ENCODE measurements around the gene IP6K3. TPM values are rescaled to one million over a fixed set of nuclear protein-coding genes. Genes with fewer than 3 reads are reported as not detected.
A peak's percentile ranks its signal among the peaks of the same experiment; 100 is the strongest.

The IP6K3 gene
- total and polyA plus RNA-seq, 4 experiments from 2014 or later, result not detected

DNA sequence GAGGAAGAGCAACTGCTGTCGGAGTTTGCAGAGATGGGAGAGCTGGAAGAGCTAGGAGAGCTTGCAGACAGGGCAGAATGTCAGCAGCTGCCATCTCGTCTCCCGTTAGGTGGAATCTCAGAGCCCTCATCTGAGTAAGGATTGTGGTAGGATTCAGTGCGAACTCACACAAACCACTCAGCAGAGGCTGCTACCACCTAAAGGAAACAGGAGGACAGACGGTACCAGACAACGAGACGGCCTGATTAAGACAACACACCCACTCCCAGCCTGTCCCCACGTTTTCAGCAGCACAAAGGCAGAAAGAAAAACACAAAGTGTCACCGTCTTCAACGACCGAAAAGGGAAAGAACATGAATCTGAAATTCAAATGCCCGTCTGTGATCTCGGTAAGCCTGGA lies 38.1 kb upstream of the IP6K3 start:
- Mint-ChIP-seq H3K4me1 (peaks cover 43 to 68% (median 58%) of the 10 kb centered on the region in 4 donors), H3K9me3 (no peaks in the 10 kb centered on the region), H3K27ac (peak overlapping the region in 4 of 7 donors; percentile 29 to 70 (median 48)), H3K4me3 (peak overlapping the region in 5 of 8 donors; percentile 15 to 75 (median 40)), H3K36me3 (peaks cover 50 to 75% of the 10 kb centered on the region in 2 donors), H3K27me3 (no peaks in the 10 kb centered on the region)
- Histone ChIP-seq H3K27me3 (ENCODE audit: insufficient read depth, low read length) (no peaks in the 10 kb centered on the region), H3K4me3 (ENCODE audit: low read length in 2 of 2) (no peak overlapping the region), H3K4me1 (ENCODE audit: insufficient read depth, low read length) (peaks cover 46% of the 10 kb centered on the region), H3K36me3 (ENCODE audit: insufficient read depth, low read length) (peaks cover 61% of the 10 kb centered on the region), H3K27ac (ENCODE audit: low read depth, low read length) (no peak overlapping the region), H3K9me3 (ENCODE audit: control insufficient read depth in 1 of 2, low read length in 2 of 2) (no peaks in the 10 kb centered on the region)
- intact Hi-C loops (cut with micrococcal nuclease), result no loop called here
- POLR2A ChIA-PET (ENCODE audit: partially characterized antibody), result interaction anchor here (0.6 kb wide), 1 partner anchor 253 kb away, joined by 3 read pairs; no protein-coding TSS in a partner anchor
- CTCF ChIA-PET (ENCODE audit: partially characterized antibody), result interaction anchor here (5.8 kb wide), 1 partner anchor 14 kb away, joined by 31 read pairs; no protein-coding TSS in a partner anchor
- DNase-seq, result no peak

GRCh38 chr6:33783781-33784520 lies 37.2 kb upstream of the IP6K3 start:
- H3K27me3 Mint-ChIP-seq, result no peaks in the 10 kb centered on the region
- CTCF ChIA-PET (ENCODE audit: partially characterized antibody), result interaction anchor here (5.8 kb wide), 1 partner anchor 13 kb away, joined by 31 read pairs; no protein-coding TSS in a partner anchor
- DNase-seq, result no peak
- H3K4me3 Mint-ChIP-seq, result peak overlapping the region in 1 of 8 donors; percentile 21
- H3K9me3 Mint-ChIP-seq, result no peaks in the 10 kb centered on the region
- POLR2A ChIA-PET (ENCODE audit: partially characterized antibody), result no interaction called here
- H3K27ac ChIP-seq (ENCODE audit: low read depth, low read length), result no peak overlapping the region
- H3K4me1 Mint-ChIP-seq, result peaks cover 41 to 60% (median 52%) of the 10 kb centered on the region in 4 donors
- H3K4me1 ChIP-seq (ENCODE audit: insufficient read depth, low read length), result peaks cover 41% of the 10 kb centered on the region
- no peak overlapping the region for H3K4me3 ChIP-seq (ENCODE audit: low read length in 2 of 2)
- no peaks in the 10 kb centered on the region for H3K27me3 ChIP-seq (ENCODE audit: insufficient read depth, low read length)
- intact Hi-C loops (cut with micrococcal nuclease), result no loop called here
- H3K9me3 ChIP-seq (ENCODE audit: control insufficient read depth in 1 of 2, low read length in 2 of 2), result no peaks in the 10 kb centered on the region
- peak overlapping the region in 2 of 7 donors; percentile 43 to 47 for H3K27ac Mint-ChIP-seq
- peaks cover 56 to 82% of the 10 kb centered on the region in 2 donors for H3K36me3 Mint-ChIP-seq
- peaks cover 69% of the 10 kb centered on the region for H3K36me3 ChIP-seq (ENCODE audit: insufficient read depth, low read length)

- no peak overlapping the region for H3K4me3 Mint-ChIP-seq
- DNase-seq, result no peak
- POLR2A ChIA-PET (ENCODE audit: partially characterized antibody), result no interaction called here
- CTCF ChIA-PET (ENCODE audit: partially characterized antibody), result interaction anchor here (1.7 kb wide), 1 partner anchor 11 kb away, joined by 7 read pairs; no protein-coding TSS in a partner anchor
- peaks cover 35 to 53% (median 46%) of the 10 kb centered on the region in 4 donors for H3K4me1 Mint-ChIP-seq
- H3K36me3 Mint-ChIP-seq, result peaks cover 66 to 87% of the 10 kb centered on the region in 2 donors
- intact Hi-C loops (cut with micrococcal nuclease), result no loop called here
- Histone ChIP-seq H3K36me3 (ENCODE audit: insufficient read depth, low read length) (peaks cover 83% of the 10 kb centered on the region), H3K4me3 (ENCODE audit: low read length in 2 of 2) (no peak overlapping the region), H3K27ac (ENCODE audit: low read depth, low read length) (no peak overlapping the region), H3K4me1 (ENCODE audit: insufficient read depth, low read length) (peaks cover 37% of the 10 kb centered on the region), H3K27me3 (ENCODE audit: insufficient read depth, low read length) (no peaks in the 10 kb centered on the region), H3K9me3 (ENCODE audit: control insufficient read depth in 1 of 2, low read length in 2 of 2) (no peaks in the 10 kb centered on the region)
- H3K9me3 Mint-ChIP-seq, result no peaks in the 10 kb centered on the region
- no peaks in the 10 kb centered on the region for H3K27me3 Mint-ChIP-seq
- H3K27ac Mint-ChIP-seq, result peak overlapping the region in 2 of 7 donors; percentile 12 to 43
Measured at GRCh38 chr6:33782561-33782960, 35.9 kb upstream of the IP6K3 start.

DNA sequence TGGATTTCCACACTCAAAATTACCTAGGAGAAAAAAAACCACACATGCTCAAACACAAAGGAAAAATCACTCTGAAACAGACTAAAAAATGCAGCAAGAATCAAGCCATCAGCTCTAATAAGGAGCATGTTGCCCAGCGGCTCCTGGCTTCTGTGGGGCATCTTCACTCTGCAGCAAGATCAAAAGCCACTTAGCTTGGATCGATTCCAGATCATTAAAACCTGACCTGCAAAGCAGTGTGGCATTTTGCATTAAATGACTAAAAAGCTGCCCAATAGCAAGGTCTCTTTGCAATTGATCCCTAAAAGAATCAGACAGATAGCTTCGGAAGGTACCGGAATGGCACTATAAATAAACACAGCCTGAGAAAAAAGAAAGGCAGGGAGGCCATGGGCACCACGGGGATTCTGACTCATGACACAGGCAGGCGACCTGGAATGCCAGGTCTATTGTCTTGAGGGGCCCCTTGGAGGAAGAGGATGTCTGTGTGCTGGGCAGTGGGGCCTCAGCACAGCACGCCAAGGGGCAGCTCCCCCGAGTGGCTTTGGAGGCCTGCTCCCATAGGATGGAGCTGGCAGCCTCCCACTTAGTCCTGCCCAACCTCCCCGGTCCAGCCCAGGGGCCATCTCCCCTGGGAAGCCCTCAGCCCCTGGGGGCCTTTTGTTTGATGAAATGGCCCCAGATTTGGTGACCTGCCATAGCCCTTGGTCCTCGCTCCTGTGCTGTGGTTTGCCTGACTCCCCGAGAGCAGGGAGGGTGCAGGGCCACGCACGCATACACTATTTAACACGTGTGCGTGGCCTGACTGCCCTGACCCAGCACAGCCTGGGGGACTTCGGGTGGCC lies 34.6 kb upstream of the IP6K3 start:
- no peak overlapping the region for H3K4me3 Mint-ChIP-seq
- intact Hi-C loops (cut with micrococcal nuclease), result no loop called here
- Histone ChIP-seq H3K4me3 (ENCODE audit: low read length in 2 of 2) (no peak overlapping the region), H3K4me1 (ENCODE audit: insufficient read depth, low read length) (peaks cover 24% of the 10 kb centered on the region), H3K27me3 (ENCODE audit: insufficient read depth, low read length) (no peaks in the 10 kb centered on the region), H3K36me3 (ENCODE audit: insufficient read depth, low read length) (peaks cover 95% of the 10 kb centered on the region), H3K9me3 (ENCODE audit: control insufficient read depth in 1 of 2, low read length in 2 of 2) (no peaks in the 10 kb centered on the region), H3K27ac (ENCODE audit: low read depth, low read length) (no peak overlapping the region)
- no peaks in the 10 kb centered on the region for H3K27me3 Mint-ChIP-seq
- peak overlapping the region in 4 of 7 donors; percentile 24 to 42 (median 26) for H3K27ac Mint-ChIP-seq
- CTCF ChIA-PET (ENCODE audit: partially characterized antibody), result interaction anchor here (1.7 kb wide), 1 partner anchor 10 kb away, joined by 7 read pairs; no protein-coding TSS in a partner anchor
- no peak for DNase-seq
- H3K36me3 Mint-ChIP-seq, result peaks cover 74 to 88% of the 10 kb centered on the region in 2 donors
- POLR2A ChIA-PET (ENCODE audit: partially characterized antibody), result no interaction called here
- H3K4me1 Mint-ChIP-seq, result peaks cover 23 to 41% (median 34%) of the 10 kb centered on the region in 4 donors
- H3K9me3 Mint-ChIP-seq, result no peaks in the 10 kb centered on the region

- Histone ChIP-seq H3K4me3 (ENCODE audit: low read length in 2 of 2) (no peak overlapping the region), H3K4me1 (ENCODE audit: insufficient read depth, low read length) (peaks cover 10% of the 10 kb centered on the region), H3K36me3 (ENCODE audit: insufficient read depth, low read length) (peaks cover 95% of the 10 kb centered on the region), H3K9me3 (ENCODE audit: control insufficient read depth in 1 of 2, low read length in 2 of 2) (no peaks in the 10 kb centered on the region), H3K27me3 (ENCODE audit: insufficient read depth, low read length) (no peaks in the 10 kb centered on the region), H3K27ac (ENCODE audit: low read depth, low read length) (no peak overlapping the region)
- intact Hi-C loops (cut with micrococcal nuclease), result no loop called here
- no peak overlapping the region for H3K27ac Mint-ChIP-seq
- no peaks in the 10 kb centered on the region for H3K9me3 Mint-ChIP-seq
- DNase-seq, result no peak
- H3K27me3 Mint-ChIP-seq, result no peaks in the 10 kb centered on the region
- CTCF ChIA-PET (ENCODE audit: partially characterized antibody), result interaction anchor here (1.2 to 2.8 kb wide), 3 partner anchors 9 to 275 kb away, joined by 3 to 9 read pairs (median 6); no protein-coding TSS in a partner anchor
- H3K4me1 Mint-ChIP-seq, result peaks cover 12 to 26% (median 21%) of the 10 kb centered on the region in 4 donors
- POLR2A ChIA-PET (ENCODE audit: partially characterized antibody), result interaction anchor here (1.2 to 5.3 kb wide), 2 partner anchors 8 to 77 kb away, joined by 3 to 35 read pairs; partner anchors contain the start of gene LEMD2
- H3K36me3 Mint-ChIP-seq, result peaks cover 67 to 87% of the 10 kb centered on the region in 2 donors
- H3K4me3 Mint-ChIP-seq, result no peak overlapping the region
Measured at GRCh38 chr6:33779895-33780294, 33.2 kb upstream of the IP6K3 start.

- no peaks in the 10 kb centered on the region for H3K9me3 Mint-ChIP-seq
- peaks cover 5% of the 10 kb centered on the region for H3K4me1 ChIP-seq (ENCODE audit: insufficient read depth, low read length)
- H3K27ac Mint-ChIP-seq, result no peak overlapping the region
- H3K4me1 Mint-ChIP-seq, result peaks cover 8 to 20% (median 17%) of the 10 kb centered on the region in 4 donors
- intact Hi-C loops (cut with micrococcal nuclease), result no loop called here
- H3K4me3 ChIP-seq (ENCODE audit: low read length in 2 of 2), result no peak overlapping the region
- no peak for DNase-seq
- no peak overlapping the region for H3K4me3 Mint-ChIP-seq
- H3K27ac ChIP-seq (ENCODE audit: low read depth, low read length), result no peak overlapping the region
- no peaks in the 10 kb centered on the region for H3K27me3 ChIP-seq (ENCODE audit: insufficient read depth, low read length)
- peaks cover 62 to 88% of the 10 kb centered on the region in 2 donors for H3K36me3 Mint-ChIP-seq
- CTCF ChIA-PET (ENCODE audit: partially characterized antibody), result interaction anchor here (1.4 to 2.8 kb wide), 2 partner anchors 9 to 12 kb away, joined by 6 to 9 read pairs; no protein-coding TSS in a partner anchor
- POLR2A ChIA-PET (ENCODE audit: partially characterized antibody), result interaction anchor here (1.2 to 5.3 kb wide), 2 partner anchors 9 to 78 kb away, joined by 3 to 35 read pairs; partner anchors contain the start of gene LEMD2
- H3K36me3 ChIP-seq (ENCODE audit: insufficient read depth, low read length), result peaks cover 96% of the 10 kb centered on the region
- H3K27me3 Mint-ChIP-seq, result no peaks in the 10 kb centered on the region
- no peaks in the 10 kb centered on the region for H3K9me3 ChIP-seq (ENCODE audit: control insufficient read depth in 1 of 2, low read length in 2 of 2)
Measured at GRCh38 chr6:33779290-33779689, 32.6 kb upstream of the IP6K3 start.

All from CD4-positive, alpha-beta memory T cell (primary cell).